ENCODE data around the gene PRSS36.
A peak's percentile ranks its signal among the peaks of the same experiment; 100 is the strongest.

The PRSS36 gene

DNA sequence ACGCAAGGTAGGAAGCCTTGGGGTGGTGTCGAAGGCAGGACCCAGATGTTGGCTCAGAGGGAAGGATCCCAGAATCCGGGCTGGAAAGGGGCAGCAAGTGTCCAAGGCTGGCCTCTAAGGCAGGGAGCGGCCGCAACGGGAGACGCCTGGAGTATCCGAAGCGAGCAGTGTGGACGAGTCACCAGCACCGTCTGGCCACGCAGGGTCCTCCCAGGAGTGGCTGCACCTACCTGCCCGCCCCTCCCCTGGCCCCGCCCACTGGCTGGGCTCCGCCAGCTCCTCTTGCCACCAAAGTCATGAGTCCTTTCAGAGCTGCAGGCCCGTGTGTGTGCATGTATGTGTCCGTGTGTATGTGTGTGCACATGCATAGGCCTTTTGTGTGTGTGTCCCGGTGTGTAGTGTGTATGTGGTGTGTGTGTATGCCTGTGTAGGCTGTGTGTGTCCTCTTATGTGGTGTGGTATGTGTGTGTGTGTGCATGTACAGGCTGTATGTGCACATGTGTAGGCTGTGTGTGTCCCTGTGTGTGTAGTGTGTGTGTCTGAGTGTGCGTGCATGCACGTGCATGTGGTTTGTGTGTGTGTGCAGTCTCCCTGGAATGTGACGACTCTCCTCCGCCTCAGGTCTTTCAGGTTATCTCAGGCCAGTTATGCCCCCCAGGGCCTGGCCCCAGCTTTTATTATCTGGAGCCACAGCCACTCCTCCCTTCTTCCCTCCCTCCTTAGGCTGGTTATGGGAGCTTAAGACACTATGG is 14.2 kb downstream of the PRSS36 start, which contains the start of gene PRSS8 (continued):
- TF ChIP-seq CTCF (tag by site-specific recombination; IDR thresholded peaks at IDR 0.05) (no peak), ZFHX2 (tag by site-specific recombination; conservative IDR thresholded peaks at IDR 0.05) (no peak), ZNF561 (tag by site-specific recombination; IDR thresholded peaks at IDR 0.05; ENCODE audit: borderline replicate concordance) (no peak), ZNF624 (tag by site-specific recombination; IDR thresholded peaks at IDR 0.05) (no peak), ZNF169 (tag by site-specific recombination; IDR thresholded peaks at IDR 0.05) (no peak; the same call in 1 of the 2 replicates), ZSCAN30 (tag by site-specific recombination; IDR thresholded peaks at IDR 0.05) (no peak), ZNF394 (tag by site-specific recombination; IDR thresholded peaks at IDR 0.05; ENCODE audit: borderline replicate concordance) (no peak), ZNF18 (tag by site-specific recombination; IDR thresholded peaks at IDR 0.05) (no peak), KLF8 (tag by site-specific recombination; IDR thresholded peaks at IDR 0.05) (no peak; the same call in 1 of the 2 replicates), ZNF510 (tag by site-specific recombination; IDR thresholded peaks at IDR 0.05; ENCODE audit: insufficient replicate concordance) (no peak), ZNF596 (tag by site-specific recombination; IDR thresholded peaks at IDR 0.05) (no peak), ZNF398 (tag by site-specific recombination; IDR thresholded peaks at IDR 0.05) (no peak), ZNF623 (tag by site-specific recombination; IDR thresholded peaks at IDR 0.05) (no peak)
- TF ChIP-seq, protein P1, sequence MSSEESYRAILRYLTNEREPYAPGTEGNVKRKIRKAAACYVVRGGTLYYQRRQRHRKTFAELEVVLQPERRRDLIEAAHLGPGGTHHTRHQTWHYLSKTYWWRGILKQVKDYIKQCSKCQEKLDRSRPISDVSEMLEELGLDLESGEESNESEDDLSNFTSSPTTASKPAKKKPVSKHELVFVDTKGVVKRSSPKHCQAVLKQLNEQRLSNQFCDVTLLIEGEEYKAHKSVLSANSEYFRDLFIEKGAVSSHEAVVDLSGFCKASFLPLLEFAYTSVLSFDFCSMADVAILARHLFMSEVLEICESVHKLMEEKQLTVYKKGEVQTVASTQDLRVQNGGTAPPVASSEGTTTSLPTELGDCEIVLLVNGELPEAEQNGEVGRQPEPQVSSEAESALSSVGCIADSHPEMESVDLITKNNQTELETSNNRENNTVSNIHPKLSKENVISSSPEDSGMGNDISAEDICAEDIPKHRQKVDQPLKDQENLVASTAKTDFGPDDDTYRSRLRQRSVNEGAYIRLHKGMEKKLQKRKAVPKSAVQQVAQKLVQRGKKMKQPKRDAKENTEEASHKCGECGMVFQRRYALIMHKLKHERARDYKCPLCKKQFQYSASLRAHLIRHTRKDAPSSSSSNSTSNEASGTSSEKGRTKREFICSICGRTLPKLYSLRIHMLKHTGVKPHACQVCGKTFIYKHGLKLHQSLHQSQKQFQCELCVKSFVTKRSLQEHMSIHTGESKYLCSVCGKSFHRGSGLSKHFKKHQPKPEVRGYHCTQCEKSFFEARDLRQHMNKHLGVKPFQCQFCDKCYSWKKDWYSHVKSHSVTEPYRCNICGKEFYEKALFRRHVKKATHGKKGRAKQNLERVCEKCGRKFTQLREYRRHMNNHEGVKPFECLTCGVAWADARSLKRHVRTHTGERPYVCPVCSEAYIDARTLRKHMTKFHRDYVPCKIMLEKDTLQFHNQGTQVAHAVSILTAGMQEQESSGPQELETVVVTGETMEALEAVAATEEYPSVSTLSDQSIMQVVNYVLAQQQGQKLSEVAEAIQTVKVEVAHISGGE (tag by site-specific recombination; conservative IDR thresholded peaks at IDR 0.05; ENCODE audit: low read depth) = no peak

DNA sequence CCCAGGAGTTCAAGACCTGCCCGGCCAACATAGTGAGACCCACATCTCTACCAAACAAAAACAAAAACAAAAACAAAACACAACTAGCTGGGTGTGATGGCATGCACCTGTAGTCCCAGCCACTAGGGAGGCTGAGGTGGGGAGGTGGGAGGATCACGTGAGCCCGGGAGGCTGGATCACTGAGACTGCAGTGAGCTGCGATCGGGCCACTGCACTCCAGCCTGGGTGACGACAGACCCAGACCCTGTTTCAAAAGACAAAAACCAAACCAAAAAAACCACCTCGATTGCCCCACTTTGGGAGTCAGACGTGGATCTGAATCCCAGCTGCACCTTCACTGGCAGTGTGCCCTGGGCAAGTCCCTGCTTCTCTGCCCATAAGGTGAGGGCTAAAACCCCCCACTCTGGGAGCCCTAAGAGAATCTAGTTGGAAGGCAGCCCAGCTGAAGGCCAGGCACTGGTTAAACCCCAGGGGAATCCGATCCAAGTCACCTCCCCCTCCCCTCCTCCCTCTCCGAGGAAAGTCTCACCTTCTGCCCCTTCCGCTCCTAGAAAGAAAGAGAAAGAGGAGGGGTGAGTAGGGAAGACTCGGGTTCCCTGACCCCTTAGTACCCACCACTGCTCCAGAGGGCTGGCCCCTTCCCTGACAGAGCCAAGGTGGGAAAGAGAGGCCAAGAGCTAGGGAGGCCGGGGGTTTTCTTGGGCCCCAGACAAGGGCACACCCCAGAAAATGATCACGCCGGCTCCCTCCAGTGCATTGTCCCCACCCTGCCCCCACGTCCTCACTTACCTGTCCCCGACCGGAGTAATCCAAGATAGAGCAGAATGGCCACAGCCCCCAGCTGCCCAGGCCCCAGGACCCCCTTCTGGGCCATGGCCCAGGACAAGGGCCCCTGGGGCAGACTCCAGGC is 15.0 kb downstream of the PRSS36 start:
- H3K4me1 ChIP-seq (ENCODE audit: control insufficient read depth, insufficient read depth, low read length) = peaks cover 11% of the 10 kb centered on the region; the same call in 1 of the 2 replicates
- no peak overlapping the region for H3K27ac ChIP-seq (ENCODE audit: extremely low read depth, low read depth, low read length)
- no peak overlapping the region for H3K4me3 ChIP-seq (ENCODE audit: low read depth, low read length)
- H3K9me3 ChIP-seq (ENCODE audit: control insufficient read depth, insufficient read depth, low read depth, low read length) = no peaks in the 10 kb centered on the region
- peaks cover 0 to 28% of the 10 kb centered on the region in 2 experiments; a peak in 1 of 3 replicates for H3K36me3 ChIP-seq (ENCODE audit: control insufficient read depth in 2 of 2, insufficient read depth in 1 of 2, low read length in 2 of 2)
- ChIA-PET POLR2A (interaction anchor here (1.0 to 1.1 kb wide), 3 partner anchors 7 to 46 kb away, joined by 3 to 5 read pairs (median 3); partner anchors contain the start of gene KAT8), CTCF (interaction anchor here (0.6 kb wide), 1 partner anchor 136 kb away, joined by 4 read pairs; no protein-coding TSS in a partner anchor)
- TF ChIP-seq ZBTB20 (tag by site-specific recombination; IDR thresholded peaks at IDR 0.05) (peak; percentile 86), SALL2 (tag by site-specific recombination; IDR thresholded peaks at IDR 0.05; ENCODE audit: borderline replicate concordance) (no peak), ZNF600 (tag by site-specific recombination; IDR thresholded peaks at IDR 0.05) (peak; percentile 91), ZSCAN5A (tag by site-specific recombination; IDR thresholded peaks at IDR 0.05) (no peak), ZNF624 (tag by site-specific recombination; IDR thresholded peaks at IDR 0.05) (no peak), ZNF366 (tag by site-specific recombination; conservative IDR thresholded peaks at IDR 0.05) (no peak), SP3 (tag by site-specific recombination; IDR thresholded peaks at IDR 0.05) (no peak), ZBTB8A (tag by site-specific recombination; IDR thresholded peaks at IDR 0.05) (peak; percentile 28; the same call in 1 of the 2 replicates)
